Activated B cell treated with CpG ODN at 0.5 μM for 24 hours (primary cell): ENCODE data around the gene CRADD. TPM values are rescaled to one million over a fixed set of nuclear protein-coding genes. Genes with fewer than 3 reads are reported as not detected.

ENCODE experiments used
- ATAC-seq: fragments of 200-7000 bp; cut with Tn5 transposase; one replicate; pipeline ENCODE4 v1.10.0; 2021; ENCODE audit warnings: low read depth, mild to moderate bottlenecking, moderate library complexity
- CTCF ChIA-PET: fragments of 350-600 bp; sonication (Branson Sonifier 250); formaldehyde crosslinking; loops from one replicate; lab custom pipeline; 2021; ENCODE audit warnings: antibody characterized with exemption; lab: Charles Lee
- POLR2A ChIA-PET: fragments of 350-600 bp; sonication (Branson Sonifier 250); formaldehyde crosslinking; loops from one replicate; lab custom pipeline; 2021; ENCODE audit warnings: antibody characterized with exemption; lab: Charles Lee
- DNase-seq: peaks from one replicate; pipeline ENCODE4 v3.0.0; 2022
- H3K27ac Mint-ChIP-seq: one replicate; pipeline ENCODE4 v1.8.0; 2020; ENCODE audit warnings: mixed read lengths
- H3K27me3 Mint-ChIP-seq: one replicate; pipeline ENCODE4 v1.8.0; 2021; ENCODE audit warnings: mixed read lengths
- H3K36me3 Mint-ChIP-seq: one replicate; pipeline ENCODE4 v1.8.0; 2021; ENCODE audit warnings: low read depth, mixed read lengths
- H3K4me1 Mint-ChIP-seq: one replicate; pipeline ENCODE4 v1.8.0; 2021; ENCODE audit warnings: mixed read lengths
- H3K4me3 Mint-ChIP-seq: one replicate; pipeline ENCODE4 v1.8.0; 2020; ENCODE audit warnings: mild to moderate bottlenecking, mixed read lengths
- H3K9me3 Mint-ChIP-seq: one replicate; pipeline ENCODE4 v1.8.0; 2020; ENCODE audit warnings: mixed read lengths
- CTCF ChIP-seq: fragments of 200-600 bp; IDR thresholded peaks from one replicate; pipeline ENCODE4 v1.8.0; 2022; ENCODE audit warnings: antibody characterized with exemption, mild to moderate bottlenecking
- intact Hi-C: fragments of 100-400 bp; cut with micrococcal nuclease; formaldehyde crosslinking; loops from one replicate; pipeline ENCODE4 v1.15.1; 2024
- total RNA-seq: library from RNA; stranded (reverse); gene quantifications from 2 replicates; pipeline ENCODE4 v1.2.3, GENCODE V29; 2022

CRADD gene
- total RNA-seq, 1 donor from 2014 or later, result 15.3 TPM

GRCh38 chr12:93894391-93895088 is 217.4 kb downstream of the CRADD start:
- Mint-ChIP-seq H3K4me3 (no peak overlapping the region), H3K9me3 (peaks cover 2% of the 10 kb centered on the region), H3K27me3 (peaks cover 5% of the 10 kb centered on the region), H3K27ac (no peak overlapping the region), H3K36me3 (no peaks in the 10 kb centered on the region), H3K4me1 (no peaks in the 10 kb centered on the region)
- TF ChIP-seq CTCF, result no peak
- POLR2A ChIA-PET, result no interaction called here
- intact Hi-C loops, result no loop called here
- no peak for ATAC-seq
- DNase-seq, result no peak
- CTCF ChIA-PET, result no interaction called here

GRCh38 chr12:93895089-93895445 is 217.9 kb downstream of the CRADD start:
- H3K4me1 Mint-ChIP-seq, result no peaks in the 10 kb centered on the region
- no peak for DNase-seq
- ChIA-PET CTCF (no interaction called here), POLR2A (no interaction called here)
- ATAC-seq, result no peak
- no peak for TF ChIP-seq CTCF
- no peak overlapping the region for H3K27ac Mint-ChIP-seq
- peaks cover 2% of the 10 kb centered on the region for H3K9me3 Mint-ChIP-seq
- intact Hi-C loops, result no loop called here
- H3K36me3 Mint-ChIP-seq, result no peaks in the 10 kb centered on the region
- peaks cover 5% of the 10 kb centered on the region for H3K27me3 Mint-ChIP-seq
- H3K4me3 Mint-ChIP-seq, result no peak overlapping the region

- ATAC-seq, result no peak
- intact Hi-C loops, result no loop called here
- peaks cover 5% of the 10 kb centered on the region for H3K27me3 Mint-ChIP-seq
- TF ChIP-seq CTCF, result no peak
- ChIA-PET POLR2A (no interaction called here), CTCF (no interaction called here)
- peaks cover 2% of the 10 kb centered on the region for H3K9me3 Mint-ChIP-seq
- no peaks in the 10 kb centered on the region for H3K36me3 Mint-ChIP-seq
- H3K27ac Mint-ChIP-seq, result no peak overlapping the region
- no peaks in the 10 kb centered on the region for H3K4me1 Mint-ChIP-seq
- DNase-seq, result no peak
- H3K4me3 Mint-ChIP-seq, result no peak overlapping the region
These were observed 219.3 kb downstream of the CRADD start for GRCh38 chr12:93896427-93896826.

GRCh38 chr12:93896952-93897351 is 219.8 kb downstream of the CRADD start:
- CTCF ChIA-PET, result no interaction called here
- DNase-seq (no peak), ATAC-seq (no peak)
- Mint-ChIP-seq H3K4me3 (no peak overlapping the region), H3K27me3 (peaks cover 5% of the 10 kb centered on the region), H3K4me1 (no peaks in the 10 kb centered on the region), H3K36me3 (no peaks in the 10 kb centered on the region), H3K9me3 (peaks cover 2% of the 10 kb centered on the region), H3K27ac (no peak overlapping the region)
- intact Hi-C loops, result no loop called here
- no peak for TF ChIP-seq CTCF
- POLR2A ChIA-PET, result no interaction called here

- CTCF ChIA-PET, result no interaction called here
- ATAC-seq (no peak), DNase-seq (no peak)
- intact Hi-C loops, result no loop called here
- POLR2A ChIA-PET, result interaction anchor here (0.6 kb wide), 1 partner anchor 20 kb away, joined by 4 read pairs; no protein-coding TSS in a partner anchor
- peaks cover 9% of the 10 kb centered on the region for H3K4me1 Mint-ChIP-seq
- H3K36me3 Mint-ChIP-seq, result no peaks in the 10 kb centered on the region
- no peak for TF ChIP-seq CTCF
- H3K9me3 Mint-ChIP-seq, result peaks cover 7% of the 10 kb centered on the region
- no peaks in the 10 kb centered on the region for H3K27me3 Mint-ChIP-seq
- no peak overlapping the region for H3K27ac Mint-ChIP-seq
- no peak overlapping the region for H3K4me3 Mint-ChIP-seq
These were observed 224.6 kb downstream of the CRADD start for GRCh38 chr12:93901739-93902138.
